HepG2 (cell line): ENCODE results near the gene CKLF. TPM values are rescaled to one million over a fixed set of nuclear protein-coding genes. Genes with fewer than 3 reads are reported as not detected.

Experiments used
- ADNP ChIP-seq: sonication (generic); formaldehyde crosslinking; IDR thresholded peaks from 2 replicates; pipeline ENCODE4 v1.4.0; 2020; ENCODE audit warnings: missing genetic modification reagents
- ATRX ChIP-seq: sonication (generic); formaldehyde crosslinking; IDR thresholded peaks from 2 replicates; pipeline ENCODE4 v1.4.0; 2020; ENCODE audit warnings: missing genetic modification reagents, borderline replicate concordance
- CBX2 ChIP-seq, 2 experiments: fragments of 200-600 bp in 1 of 2; sonication (generic); formaldehyde crosslinking in 1 of 2; IDR thresholded peaks; 2 replicates each; pipeline versions ENCODE4 v1.7.0 to v1.8.1; 2018 to 2022; ENCODE audit warnings: low read depth in 2 of 2, low read length in 1 of 2, mild to moderate bottlenecking in 1 of 2, missing genetic modification reagents in 1 of 2
- CSRNP2 ChIP-seq: sonication (generic); formaldehyde crosslinking; conservative IDR thresholded peaks from 2 replicates; pipeline ENCODE4 v1.8.0; 2022; ENCODE audit warnings: low read depth, missing genetic modification reagents
- E2F2 ChIP-seq: sonication (generic); formaldehyde crosslinking; IDR thresholded peaks from 2 replicates; pipeline ENCODE4 v1.4.0; 2020; ENCODE audit warnings: missing genetic modification reagents, borderline replicate concordance
- HDAC2 ChIP-seq: sonication (generic); formaldehyde crosslinking; IDR thresholded peaks from 2 replicates; pipeline ENCODE4 v1.4.0; 2020; ENCODE audit warnings: missing genetic modification reagents
- HNRNPK ChIP-seq: fragments of 200-400 bp; formaldehyde crosslinking; IDR thresholded peaks from 2 replicates; pipeline ENCODE4 v1.6.1; 2018; ENCODE audit warnings: low read length, low read depth, moderate library complexity, mild to moderate bottlenecking; ENCODE audit not compliant: poor library complexity, severe bottlenecking
- KDM1A ChIP-seq: IDR thresholded peaks from 2 replicates; pipeline ENCODE4 v1.6.1; 2016; ENCODE audit warnings: missing compliant biosample characterization
- MIER2 ChIP-seq: IDR thresholded peaks from 2 replicates; pipeline ENCODE4 v1.6.1; 2016; ENCODE audit warnings: missing biosample characterization, missing genetic modification reagents
- NAIF1 ChIP-seq: sonication (generic); formaldehyde crosslinking; IDR thresholded peaks from 2 replicates; pipeline ENCODE4 v1.5.0; 2020; ENCODE audit warnings: mild to moderate bottlenecking, missing genetic modification reagents, borderline replicate concordance
- NFE2L2 ChIP-seq: fragments of 150-350 bp; IDR thresholded peaks from 2 replicates; pipeline ENCODE4 v1.6.1; 2014; ENCODE audit warnings: low read length
- NFIB ChIP-seq: sonication (generic); formaldehyde crosslinking; IDR thresholded peaks from 2 replicates; pipeline ENCODE4 v1.9.0; 2021; ENCODE audit warnings: missing genetic modification reagents, mild to moderate bottlenecking, borderline replicate concordance
- PATZ1 ChIP-seq: sonication (generic); formaldehyde crosslinking; IDR thresholded peaks from 2 replicates; pipeline ENCODE4 v1.4.0; 2020; ENCODE audit warnings: missing genetic modification reagents
- PHB2 ChIP-seq: fragments of 450-650 bp; IDR thresholded peaks from 2 replicates; pipeline ENCODE4 v1.6.1; 2018; ENCODE audit not compliant: partially characterized antibody
- PLRG1 ChIP-seq: fragments of 450-650 bp; conservative IDR thresholded peaks from 2 replicates; pipeline ENCODE4 v1.6.1; 2016
- SP1 ChIP-seq, 2 experiments: fragments of 450-650 bp in 1 of 2; sonication (generic) in 1 of 2; formaldehyde crosslinking in 1 of 2; IDR thresholded peaks; 2 replicates each; pipeline versions ENCODE4 v1.4.0 to v1.6.1; 2016 to 2020; ENCODE audit warnings: missing genetic modification reagents in 1 of 2
- YY1 ChIP-seq: IDR thresholded peaks from 2 replicates; pipeline ENCODE4 v1.6.1; 2011; ENCODE audit warnings: low read length, low read depth, moderate library complexity, mild to moderate bottlenecking; ENCODE audit not compliant: insufficient read depth, insufficient replicate concordance
- ZNF142 ChIP-seq: sonication (generic); formaldehyde crosslinking; IDR thresholded peaks from 2 replicates; pipeline ENCODE4 v1.4.0; 2020; ENCODE audit warnings: missing genetic modification reagents
- polyA plus RNA-seq, 8 experiments: library from polyadenylated mRNA; depleted of rRNA in 3 of 8; stranded (reverse) in 7 of 8; unstranded in 1 of 8; fragments of >200 nt; fragmentation: Illumina TruSeq in 4 of 8; extraction: Trizol in 4 of 8; gene quantifications; 2 replicates each; pipeline versions ENCODE4 v1.2.1 to v1.2.3, GENCODE V29; 2011 to 2016; ENCODE audit warnings: low read depth in 4 of 8, missing spikeins in 1 of 8, mixed read lengths in 1 of 8; ENCODE audit not compliant: insufficient read depth in 1 of 8
- total RNA-seq, 5 experiments: library from RNA; depleted of rRNA; stranded (reverse); fragments of >200 nt; fragmentation: Illumina TruSeq; extraction: Trizol; gene quantifications; 2 replicates each; pipeline ENCODE4 v1.2.3, GENCODE V29; 2016; ENCODE audit warnings: low read depth in 1 of 5

CKLF gene
- total and polyA plus RNA-seq, 2 of the 13 experiments (the other 11 are each of a cell fraction or from before 2014, with no cell fraction given), result 120 to 167 TPM

GRCh38 chr16:66549284-66550131 is 2.9 kb upstream of the CKLF start, which contains the start of gene TK2 (continued):
- no peak for TF ChIP-seq PHB2
- TF ChIP-seq CSRNP2 (CRISPR knock-in tag), result no peak
- TF ChIP-seq YY1, result peak; percentile 87
- TF ChIP-seq NAIF1 (CRISPR knock-in tag), result peak; percentile 63; the same call in 1 of the 2 replicates
- TF ChIP-seq HNRNPK, result peak; percentile 71
- no peak for TF ChIP-seq KDM1A (CRISPR knock-in tag)
- TF ChIP-seq ATRX, result no peak
- TF ChIP-seq NFIB, result no peak
- TF ChIP-seq ZNF142, result peak; percentile 65; the same call in 1 of the 2 replicates
- TF ChIP-seq PLRG1, result no peak
- TF ChIP-seq CBX2 (IDR thresholded peaks at IDR 0.05; ENCODE audit: low read depth, low read length), result no peak
- no peak for TF ChIP-seq CBX2 (CRISPR knock-in tag; IDR thresholded peaks at IDR 0.05; ENCODE audit: low read depth)
- no peak; the same call in 1 of the 2 replicates for TF ChIP-seq PATZ1 (CRISPR knock-in tag)
- TF ChIP-seq HDAC2 (CRISPR knock-in tag), result peak; percentile 44
- peak; percentile 68; the same call in 1 of the 2 replicates for TF ChIP-seq E2F2 (CRISPR knock-in tag)
- TF ChIP-seq NFE2L2, result no peak
- TF ChIP-seq ADNP (CRISPR knock-in tag), result no peak
- TF ChIP-seq SP1 (IDR thresholded peaks at IDR 0.05), result no peak
- 0 out of 2 replicates have a peak, but pooled peaks have one; percentile 21 for TF ChIP-seq SP1 (CRISPR knock-in tag; IDR thresholded peaks at IDR 0.05)
- TF ChIP-seq MIER2 (CRISPR knock-in tag), result no peak
